HCT116 (cell line): Measurements from ENCODE around the gene CACNG5.

Experiments
- CTCF ChIP-seq, 3 experiments: fragments of 200-600 bp in 1 of 3; sonication (generic) in 1 of 3; IDR thresholded peaks in 2 of 3; conservative IDR thresholded peaks in 1 of 3; 2 replicates each; pipeline ENCODE4 v1.5.1; 2012 to 2017; ENCODE audit warnings: low read depth in 2 of 3, low read length in 2 of 3, antibody characterized with exemption in 1 of 3, borderline replicate concordance in 1 of 3, control low read depth in 1 of 3, mild to moderate bottlenecking in 1 of 3, mixed read lengths in 1 of 3, mixed run types in 1 of 3, moderate library complexity in 1 of 3; ENCODE audit not compliant: insufficient read depth in 1 of 3
- EGR1 ChIP-seq: IDR thresholded peaks from 2 replicates; pipeline ENCODE4 v1.6.1; 2012; ENCODE audit warnings: low read depth
- MAX ChIP-seq: IDR thresholded peaks from 2 replicates; pipeline ENCODE4 v1.6.1; 2012
- POLR2A ChIP-seq: IDR thresholded peaks from 2 replicates; pipeline ENCODE4 v1.7.0; 2011; ENCODE audit warnings: borderline replicate concordance; ENCODE audit not compliant: insufficient read depth, insufficient read length; ENCODE audit errors: extremely low read depth
- POLR2AphosphoS5 ChIP-seq: IDR thresholded peaks from 2 replicates; pipeline ENCODE4 v1.6.1; 2011; ENCODE audit warnings: mild to moderate bottlenecking, low read depth, low read length, moderate library complexity
- ZNF274 ChIP-seq: fragments of 200-500 bp; sonication (Bioruptor generic); IDR thresholded peaks from 2 replicates; pipeline ENCODE4 v1.6.1; 2014; ENCODE audit warnings: mild to moderate bottlenecking, low read depth, low read length, inconsistent platforms

- TF ChIP-seq MAX (no peak), EGR1 (no peak), POLR2AphosphoS5 (no peak), POLR2A (no peak), CTCF (IDR thresholded peaks at IDR 0.05 in 2 of 3, conservative IDR thresholded peaks at IDR 0.05 in 1 of 3; ENCODE audit: borderline replicate concordance in 1 of 3, insufficient read depth in 1 of 3, low read depth in 2 of 3, low read length in 2 of 3) (no peak), ZNF274 (no peak)
Measured at GRCh38 chr17:66893863-66894262, 58.9 kb downstream of the CACNG5 start.
